Measurements from ENCODE around the gene TVP23A.

DNA sequence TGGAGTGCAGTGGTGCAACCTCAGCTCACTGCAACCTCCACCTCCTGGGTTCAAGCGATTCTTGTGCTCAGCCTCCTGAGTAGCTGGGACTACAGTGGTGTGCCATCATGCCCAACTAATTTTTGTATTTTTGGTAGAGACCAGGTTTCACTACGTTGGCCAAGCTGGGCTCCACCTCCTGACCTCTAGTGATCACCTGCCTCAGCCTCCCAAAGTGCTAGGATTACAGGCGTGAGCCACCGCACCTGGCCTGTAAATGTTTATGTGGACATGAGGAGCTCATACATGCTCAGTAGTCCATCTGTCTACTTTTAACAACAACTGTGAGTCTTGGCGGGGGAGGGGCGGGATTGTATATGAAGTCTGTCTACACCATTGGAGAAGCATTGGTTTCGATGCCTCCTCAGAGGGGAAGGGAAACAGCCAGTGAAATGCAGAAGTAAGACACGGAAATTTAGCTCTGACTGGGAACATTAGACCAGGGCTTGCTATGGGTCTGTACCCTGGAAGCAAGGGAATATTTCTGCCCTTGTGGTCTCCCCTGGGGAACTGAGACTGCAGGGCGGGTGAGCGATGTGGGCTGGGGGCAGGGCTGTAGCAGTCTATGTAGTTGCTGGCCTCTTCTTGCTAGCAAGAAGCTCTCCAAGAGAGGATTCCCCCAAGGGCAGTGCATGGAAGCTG is 65.6 kb downstream of the TVP23A start:
- no peak for TF ChIP-seq SIN3A (IDR thresholded peaks at IDR 0.05; ENCODE audit: borderline replicate concordance, low read depth, low read length)
- TF ChIP-seq, protein P1, sequence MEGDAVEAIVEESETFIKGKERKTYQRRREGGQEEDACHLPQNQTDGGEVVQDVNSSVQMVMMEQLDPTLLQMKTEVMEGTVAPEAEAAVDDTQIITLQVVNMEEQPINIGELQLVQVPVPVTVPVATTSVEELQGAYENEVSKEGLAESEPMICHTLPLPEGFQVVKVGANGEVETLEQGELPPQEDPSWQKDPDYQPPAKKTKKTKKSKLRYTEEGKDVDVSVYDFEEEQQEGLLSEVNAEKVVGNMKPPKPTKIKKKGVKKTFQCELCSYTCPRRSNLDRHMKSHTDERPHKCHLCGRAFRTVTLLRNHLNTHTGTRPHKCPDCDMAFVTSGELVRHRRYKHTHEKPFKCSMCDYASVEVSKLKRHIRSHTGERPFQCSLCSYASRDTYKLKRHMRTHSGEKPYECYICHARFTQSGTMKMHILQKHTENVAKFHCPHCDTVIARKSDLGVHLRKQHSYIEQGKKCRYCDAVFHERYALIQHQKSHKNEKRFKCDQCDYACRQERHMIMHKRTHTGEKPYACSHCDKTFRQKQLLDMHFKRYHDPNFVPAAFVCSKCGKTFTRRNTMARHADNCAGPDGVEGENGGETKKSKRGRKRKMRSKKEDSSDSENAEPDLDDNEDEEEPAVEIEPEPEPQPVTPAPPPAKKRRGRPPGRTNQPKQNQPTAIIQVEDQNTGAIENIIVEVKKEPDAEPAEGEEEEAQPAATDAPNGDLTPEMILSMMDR (IDR thresholded peaks at IDR 0.05) = no peak
- TF ChIP-seq, protein P2, sequence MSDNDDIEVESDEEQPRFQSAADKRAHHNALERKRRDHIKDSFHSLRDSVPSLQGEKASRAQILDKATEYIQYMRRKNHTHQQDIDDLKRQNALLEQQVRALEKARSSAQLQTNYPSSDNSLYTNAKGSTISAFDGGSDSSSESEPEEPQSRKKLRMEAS (IDR thresholded peaks at IDR 0.05; ENCODE audit: low read depth) = no peak
- no peak for TF ChIP-seq TAF1 (IDR thresholded peaks at IDR 0.05; ENCODE audit: borderline replicate concordance, low read depth, low read length)
- TF ChIP-seq, protein P3, sequence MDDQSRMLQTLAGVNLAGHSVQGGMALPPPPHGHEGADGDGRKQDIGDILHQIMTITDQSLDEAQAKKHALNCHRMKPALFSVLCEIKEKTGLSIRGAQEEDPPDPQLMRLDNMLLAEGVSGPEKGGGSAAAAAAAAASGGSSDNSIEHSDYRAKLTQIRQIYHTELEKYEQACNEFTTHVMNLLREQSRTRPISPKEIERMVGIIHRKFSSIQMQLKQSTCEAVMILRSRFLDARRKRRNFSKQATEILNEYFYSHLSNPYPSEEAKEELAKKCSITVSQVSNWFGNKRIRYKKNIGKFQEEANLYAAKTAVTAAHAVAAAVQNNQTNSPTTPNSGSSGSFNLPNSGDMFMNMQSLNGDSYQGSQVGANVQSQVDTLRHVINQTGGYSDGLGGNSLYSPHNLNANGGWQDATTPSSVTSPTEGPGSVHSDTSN (IDR thresholded peaks at IDR 0.05) = no peak
- no peak for TF ChIP-seq POLR2AphosphoS5 (IDR thresholded peaks at IDR 0.05; ENCODE audit: low read depth, low read length)
- no peak for TF ChIP-seq RAD21 (IDR thresholded peaks at IDR 0.05; ENCODE audit: low read length)
- no peak for TF ChIP-seq IRF3 (IDR thresholded peaks at IDR 0.05; ENCODE audit: low read depth, low read length)
- no peak for TF ChIP-seq TCF12 (IDR thresholded peaks at IDR 0.05)
- no peak for TF ChIP-seq NFIC (IDR thresholded peaks at IDR 0.05; ENCODE audit: borderline replicate concordance)
- no peak for TF ChIP-seq JUND (IDR thresholded peaks at IDR 0.05)
- TF ChIP-seq RXRA (IDR thresholded peaks at IDR 0.05; ENCODE audit: borderline replicate concordance, low read depth) = no peak
- no peak for TF ChIP-seq EP300 (IDR thresholded peaks at IDR 0.05; ENCODE audit: borderline replicate concordance in 1 of 2, low read depth in 1 of 2, low read length in 1 of 2)
